ENCODE results near the gene CCNE1. TPM values are rescaled to one million over a fixed set of nuclear protein-coding genes. Genes with fewer than 3 reads are reported as not detected.

CCNE1 gene
- polyA plus RNA-seq, 1 of the 3 experiments (the other 2 are of a cell fraction), result 8.9 TPM

DNA sequence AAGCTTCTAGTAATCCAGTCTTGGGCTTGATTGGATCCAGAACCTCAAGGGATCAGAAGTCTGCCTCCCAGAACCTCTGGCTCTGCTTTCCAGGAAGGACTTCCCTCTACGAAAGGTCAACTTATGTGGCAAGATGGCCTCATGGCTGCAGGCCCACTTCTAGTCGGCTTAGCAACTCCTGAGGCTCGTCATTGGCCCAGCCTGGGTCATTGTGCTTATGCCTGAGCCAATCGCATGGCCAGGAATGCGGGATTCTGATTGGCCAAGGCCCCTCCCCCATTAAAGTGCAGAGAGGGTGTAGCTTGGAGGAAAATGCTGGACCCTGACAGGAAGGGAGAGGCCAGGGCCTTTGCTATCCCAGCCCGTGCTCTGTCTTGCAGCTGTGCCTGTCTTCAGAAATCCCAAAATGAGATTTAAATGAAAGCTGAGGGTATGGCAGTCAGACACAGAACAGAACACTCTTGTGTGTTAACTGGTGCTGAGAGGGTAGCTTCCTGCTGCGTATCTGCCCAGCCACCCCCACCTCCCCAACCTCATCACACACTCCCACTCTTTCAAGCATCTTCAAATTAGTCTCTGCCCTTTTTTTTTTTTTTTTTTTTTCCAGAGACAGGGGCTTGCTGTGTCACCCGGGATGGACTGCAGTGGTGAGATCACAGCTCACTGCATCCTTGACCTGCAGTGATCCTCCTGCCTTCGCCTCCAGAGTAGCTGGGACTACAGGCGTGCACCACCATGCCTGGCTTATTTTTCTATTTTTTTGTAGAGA lies 5.5 kb upstream of the CCNE1 start (continued):
- TF ChIP-seq, protein P1, sequence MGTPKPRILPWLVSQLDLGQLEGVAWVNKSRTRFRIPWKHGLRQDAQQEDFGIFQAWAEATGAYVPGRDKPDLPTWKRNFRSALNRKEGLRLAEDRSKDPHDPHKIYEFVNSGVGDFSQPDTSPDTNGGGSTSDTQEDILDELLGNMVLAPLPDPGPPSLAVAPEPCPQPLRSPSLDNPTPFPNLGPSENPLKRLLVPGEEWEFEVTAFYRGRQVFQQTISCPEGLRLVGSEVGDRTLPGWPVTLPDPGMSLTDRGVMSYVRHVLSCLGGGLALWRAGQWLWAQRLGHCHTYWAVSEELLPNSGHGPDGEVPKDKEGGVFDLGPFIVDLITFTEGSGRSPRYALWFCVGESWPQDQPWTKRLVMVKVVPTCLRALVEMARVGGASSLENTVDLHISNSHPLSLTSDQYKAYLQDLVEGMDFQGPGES (IDR thresholded peaks at IDR 0.05; ENCODE audit: low read depth, low read length), result 0 out of 2 replicates have a peak, but pooled peaks have one; percentile 18
- TF ChIP-seq TAF1 (IDR thresholded peaks at IDR 0.05; ENCODE audit: borderline replicate concordance, low read depth, low read length) (no peak), RAD21 (IDR thresholded peaks at IDR 0.05; ENCODE audit: low read length) (no peak), CHD2 (IDR thresholded peaks at IDR 0.05; ENCODE audit: low read length, partially characterized antibody) (peak; percentile 81), SMC3 (IDR thresholded peaks at IDR 0.05; ENCODE audit: low read depth, low read length) (no peak)

DNA sequence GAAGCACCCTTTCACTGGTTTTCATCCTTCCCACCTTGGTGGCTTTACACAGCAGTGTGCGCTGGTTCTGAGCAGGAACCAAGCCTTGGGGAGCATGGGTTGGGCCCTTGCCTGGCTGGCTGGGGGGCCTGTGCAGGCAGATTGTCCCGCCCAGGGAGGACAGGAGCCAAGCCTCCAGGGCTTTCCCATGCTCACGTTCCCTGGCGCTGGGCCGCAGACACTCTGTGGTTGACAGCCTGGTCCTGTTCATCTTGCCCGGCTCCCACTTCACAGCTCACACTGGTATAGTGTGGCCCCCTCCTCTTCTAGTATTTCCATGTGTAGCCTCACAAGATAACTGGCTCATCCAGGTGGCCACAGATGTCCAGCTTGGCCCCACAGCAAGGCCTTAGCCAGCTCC lies 4.6 kb upstream of the CCNE1 start:
- Histone ChIP-seq H3K27ac (ENCODE audit: low read depth in 2 of 2, low read length in 1 of 2) (peak overlapping the region in 1 of 2 experiments; percentile 45; a peak in 1 of 4 replicates), H3K79me2 (ENCODE audit: insufficient read depth) (no peaks in the 10 kb centered on the region), H3K9me3 (no peaks in the 10 kb centered on the region), H3K4me2 (no peak overlapping the region), H3K9ac (no peak overlapping the region), H3F3A (replicated peaks; ENCODE audit: insufficient read depth) (no peaks in the 10 kb centered on the region), H3K9me2 (no peaks in the 10 kb centered on the region), H3K27me3 (ENCODE audit: insufficient read depth) (no peaks in the 10 kb centered on the region), H4K20me1 (ENCODE audit: insufficient read depth) (no peaks in the 10 kb centered on the region), H3K36me3 (replicated peaks in 1 of 2; ENCODE audit: control insufficient read depth in 1 of 2, insufficient read depth in 2 of 2, low read length in 1 of 2) (no peaks in the 10 kb centered on the region), H3K4me1 (ENCODE audit: control insufficient read depth in 1 of 2, insufficient read depth in 2 of 2, low read depth in 1 of 2, low read length in 1 of 2) (peaks cover 0 to 28% of the 10 kb centered on the region in 2 experiments; a peak in 1 of 4 replicates), H2AFZ (ENCODE audit: low read depth) (no peak overlapping the region), H3K4me3 (ENCODE audit: low read depth in 2 of 2, low read length in 1 of 2) (no peak overlapping the region)
- ChIA-PET CTCF (interaction anchor here (1.0 kb wide), 1 partner anchor 48 kb away, joined by 3 read pairs; no protein-coding TSS in a partner anchor), POLR2A (no interaction called here)
- DNase-seq, result no peak
- no peak for TF ChIP-seq SMC3 (IDR thresholded peaks at IDR 0.05; ENCODE audit: low read depth, low read length)
- TF ChIP-seq, protein P1 (IDR thresholded peaks at IDR 0.05; ENCODE audit: low read depth, low read length), result no peak
- TF ChIP-seq RAD21 (IDR thresholded peaks at IDR 0.05; ENCODE audit: low read length), result no peak
- no peak for TF ChIP-seq TEAD4 (IDR thresholded peaks at IDR 0.05; ENCODE audit: borderline replicate concordance, insufficient read depth)
- TF ChIP-seq EP300 (IDR thresholded peaks at IDR 0.05; ENCODE audit: borderline replicate concordance in 1 of 2, low read depth in 1 of 2, low read length in 1 of 2), result no peak
- no peak for TF ChIP-seq YY1 (IDR thresholded peaks at IDR 0.05; ENCODE audit: low read depth)
- TF ChIP-seq POLR2AphosphoS5 (IDR thresholded peaks at IDR 0.05; ENCODE audit: low read depth, low read length), result no peak
- TF ChIP-seq, protein P2, sequence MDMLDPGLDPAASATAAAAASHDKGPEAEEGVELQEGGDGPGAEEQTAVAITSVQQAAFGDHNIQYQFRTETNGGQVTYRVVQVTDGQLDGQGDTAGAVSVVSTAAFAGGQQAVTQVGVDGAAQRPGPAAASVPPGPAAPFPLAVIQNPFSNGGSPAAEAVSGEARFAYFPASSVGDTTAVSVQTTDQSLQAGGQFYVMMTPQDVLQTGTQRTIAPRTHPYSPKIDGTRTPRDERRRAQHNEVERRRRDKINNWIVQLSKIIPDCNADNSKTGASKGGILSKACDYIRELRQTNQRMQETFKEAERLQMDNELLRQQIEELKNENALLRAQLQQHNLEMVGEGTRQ (IDR thresholded peaks at IDR 0.05; ENCODE audit: borderline replicate concordance, low read depth, low read length), result no peak
- TF ChIP-seq, protein P3, sequence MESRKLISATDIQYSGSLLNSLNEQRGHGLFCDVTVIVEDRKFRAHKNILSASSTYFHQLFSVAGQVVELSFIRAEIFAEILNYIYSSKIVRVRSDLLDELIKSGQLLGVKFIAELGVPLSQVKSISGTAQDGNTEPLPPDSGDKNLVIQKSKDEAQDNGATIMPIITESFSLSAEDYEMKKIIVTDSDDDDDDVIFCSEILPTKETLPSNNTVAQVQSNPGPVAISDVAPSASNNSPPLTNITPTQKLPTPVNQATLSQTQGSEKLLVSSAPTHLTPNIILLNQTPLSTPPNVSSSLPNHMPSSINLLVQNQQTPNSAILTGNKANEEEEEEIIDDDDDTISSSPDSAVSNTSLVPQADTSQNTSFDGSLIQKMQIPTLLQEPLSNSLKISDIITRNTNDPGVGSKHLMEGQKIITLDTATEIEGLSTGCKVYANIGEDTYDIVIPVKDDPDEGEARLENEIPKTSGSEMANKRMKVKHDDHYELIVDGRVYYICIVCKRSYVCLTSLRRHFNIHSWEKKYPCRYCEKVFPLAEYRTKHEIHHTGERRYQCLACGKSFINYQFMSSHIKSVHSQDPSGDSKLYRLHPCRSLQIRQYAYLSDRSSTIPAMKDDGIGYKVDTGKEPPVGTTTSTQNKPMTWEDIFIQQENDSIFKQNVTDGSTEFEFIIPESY (IDR thresholded peaks at IDR 0.05; ENCODE audit: borderline replicate concordance, low read depth), result no peak
- TF ChIP-seq TCF12 (IDR thresholded peaks at IDR 0.05), result no peak
- TF ChIP-seq RCOR1 (IDR thresholded peaks at IDR 0.05; ENCODE audit: low read length), result no peak
- TF ChIP-seq RFX5 (IDR thresholded peaks at IDR 0.05; ENCODE audit: low read length), result no peak
- no peak for TF ChIP-seq SIN3A (IDR thresholded peaks at IDR 0.05; ENCODE audit: borderline replicate concordance, low read depth, low read length)
- TF ChIP-seq, protein P4, sequence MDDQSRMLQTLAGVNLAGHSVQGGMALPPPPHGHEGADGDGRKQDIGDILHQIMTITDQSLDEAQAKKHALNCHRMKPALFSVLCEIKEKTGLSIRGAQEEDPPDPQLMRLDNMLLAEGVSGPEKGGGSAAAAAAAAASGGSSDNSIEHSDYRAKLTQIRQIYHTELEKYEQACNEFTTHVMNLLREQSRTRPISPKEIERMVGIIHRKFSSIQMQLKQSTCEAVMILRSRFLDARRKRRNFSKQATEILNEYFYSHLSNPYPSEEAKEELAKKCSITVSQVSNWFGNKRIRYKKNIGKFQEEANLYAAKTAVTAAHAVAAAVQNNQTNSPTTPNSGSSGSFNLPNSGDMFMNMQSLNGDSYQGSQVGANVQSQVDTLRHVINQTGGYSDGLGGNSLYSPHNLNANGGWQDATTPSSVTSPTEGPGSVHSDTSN (IDR thresholded peaks at IDR 0.05), result no peak
- TF ChIP-seq NRF1 (IDR thresholded peaks at IDR 0.05; ENCODE audit: low read depth, low read length), result no peak
- TF ChIP-seq, protein P5, sequence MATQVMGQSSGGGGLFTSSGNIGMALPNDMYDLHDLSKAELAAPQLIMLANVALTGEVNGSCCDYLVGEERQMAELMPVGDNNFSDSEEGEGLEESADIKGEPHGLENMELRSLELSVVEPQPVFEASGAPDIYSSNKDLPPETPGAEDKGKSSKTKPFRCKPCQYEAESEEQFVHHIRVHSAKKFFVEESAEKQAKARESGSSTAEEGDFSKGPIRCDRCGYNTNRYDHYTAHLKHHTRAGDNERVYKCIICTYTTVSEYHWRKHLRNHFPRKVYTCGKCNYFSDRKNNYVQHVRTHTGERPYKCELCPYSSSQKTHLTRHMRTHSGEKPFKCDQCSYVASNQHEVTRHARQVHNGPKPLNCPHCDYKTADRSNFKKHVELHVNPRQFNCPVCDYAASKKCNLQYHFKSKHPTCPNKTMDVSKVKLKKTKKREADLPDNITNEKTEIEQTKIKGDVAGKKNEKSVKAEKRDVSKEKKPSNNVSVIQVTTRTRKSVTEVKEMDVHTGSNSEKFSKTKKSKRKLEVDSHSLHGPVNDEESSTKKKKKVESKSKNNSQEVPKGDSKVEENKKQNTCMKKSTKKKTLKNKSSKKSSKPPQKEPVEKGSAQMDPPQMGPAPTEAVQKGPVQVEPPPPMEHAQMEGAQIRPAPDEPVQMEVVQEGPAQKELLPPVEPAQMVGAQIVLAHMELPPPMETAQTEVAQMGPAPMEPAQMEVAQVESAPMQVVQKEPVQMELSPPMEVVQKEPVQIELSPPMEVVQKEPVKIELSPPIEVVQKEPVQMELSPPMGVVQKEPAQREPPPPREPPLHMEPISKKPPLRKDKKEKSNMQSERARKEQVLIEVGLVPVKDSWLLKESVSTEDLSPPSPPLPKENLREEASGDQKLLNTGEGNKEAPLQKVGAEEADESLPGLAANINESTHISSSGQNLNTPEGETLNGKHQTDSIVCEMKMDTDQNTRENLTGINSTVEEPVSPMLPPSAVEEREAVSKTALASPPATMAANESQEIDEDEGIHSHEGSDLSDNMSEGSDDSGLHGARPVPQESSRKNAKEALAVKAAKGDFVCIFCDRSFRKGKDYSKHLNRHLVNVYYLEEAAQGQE (IDR thresholded peaks at IDR 0.05; ENCODE audit: low read depth, low read length), result no peak
- TF ChIP-seq EZH2phosphoT487 (IDR thresholded peaks at IDR 0.05; ENCODE audit: borderline replicate concordance, low read depth), result no peak
- no CpG with 5 or more reads among the region's 6 CpGs for WGBS (ENCODE audit: low lambda C conversion rate)
